Stimulated activated CD8-positive, alpha-beta memory T cell treated with anti-CD3 and anti-CD28 coated beads, Interleukin-15, amount 100 ng/mL, for 4 hours (primary cell): Measurements from ENCODE around the gene TCL1A.
"Not testable (repeated sequence)": the region's sequence is repeated elsewhere in the genome, so short reads cannot be mapped to it uniquely, and the experiment has no call there.

Experiments
- DNase-seq, 2 donors: peaks; one replicate each; pipeline ENCODE4 v3.0.0-alpha.2; 2020; ENCODE audit warnings: low read depth in 2 of 2

Gene TCL1A

GRCh38 chr14:95713596-95714371 is at the start of gene TCL1A:
Gene TCL1A, minus strand, starts transcription at chr14:95714125. Its CDS starts 59 bp downstream, at chr14:95714066.
- no peak for DNase-seq

GRCh38 chr14:95763032-95763431 is 49.1 kb upstream of the TCL1A start:
- DNase-seq, result not testable (repeated sequence)

GRCh38 chr14:95761436-95761835 is 47.5 kb upstream of the TCL1A start:
- DNase-seq, result no peak

GRCh38 chr14:95760596-95760995 is 46.7 kb upstream of the TCL1A start:
- no peak for DNase-seq

GRCh38 chr14:95759941-95760340 is 46.0 kb upstream of the TCL1A start:
- DNase-seq, result no peak

GRCh38 chr14:95758331-95758730 is 44.4 kb upstream of the TCL1A start:
- no peak for DNase-seq

- no peak for DNase-seq
These were observed 42.8 kb upstream of the TCL1A start for GRCh38 chr14:95756751-95757150.

GRCh38 chr14:95756127-95756526 is 42.2 kb upstream of the TCL1A start:
- no peak for DNase-seq

GRCh38 chr14:95741781-95742180 is 27.9 kb upstream of the TCL1A start:
- DNase-seq, result no peak

GRCh38 chr14:95741038-95741490 is 27.1 kb upstream of the TCL1A start:
- no peak for DNase-seq

- no peak for DNase-seq
These were observed 25.4 kb upstream of the TCL1A start for GRCh38 chr14:95739356-95739755.

- DNase-seq, result no peak
These were observed 19.3 kb upstream of the TCL1A start for GRCh38 chr14:95733212-95733611.

GRCh38 chr14:95730126-95730525 is 16.2 kb upstream of the TCL1A start:
- DNase-seq, result no peak

- DNase-seq, result not testable (repeated sequence)
These were observed 15.6 kb upstream of the TCL1A start for GRCh38 chr14:95729402-95730028.

GRCh38 chr14:95727056-95727700 is 13.3 kb upstream of the TCL1A start:
- DNase-seq, result no peak

- no peak for DNase-seq
These were observed 11.9 kb upstream of the TCL1A start for GRCh38 chr14:95725685-95726336.

- DNase-seq, result no peak
These were observed 8.7 kb upstream of the TCL1A start for GRCh38 chr14:95722525-95723190.

- no peak for DNase-seq
These were observed 1.5 kb downstream of the TCL1A start for GRCh38 chr14:95712398-95712797.

- DNase-seq, result no peak
These were observed 2.3 kb downstream of the TCL1A start for GRCh38 chr14:95711476-95712176.

GRCh38 chr14:95710106-95710505 is 3.8 kb downstream of the TCL1A start:
- DNase-seq, result no peak

GRCh38 chr14:95707327-95707726 is 6.6 kb downstream of the TCL1A start:
- DNase-seq, result no peak
